GM12892 (cell line): Measurements from ENCODE around the gene NFYC.
"Not testable (repeated sequence)": the region's sequence is repeated elsewhere in the genome, so short reads cannot be mapped to it uniquely, and the experiment has no call there.

Source experiments
- DNase-seq: peaks from one replicate; pipeline ENCODE4 v3.0.0; 2011; ENCODE audit not compliant: insufficient read length
- FAIRE-seq: peaks from 2 replicates; lab custom pipeline; 2011; peaks lifted over from hg19 to GRCh38; lab: Jason Lieb, UNC
- POLR2A ChIP-seq: IDR thresholded peaks from 2 replicates; pipeline ENCODE4 v1.6.1; 2011; ENCODE audit warnings: low read depth, low read length, control low read depth
- POLR2AphosphoS5 ChIP-seq: IDR thresholded peaks from 2 replicates; pipeline ENCODE4 v1.6.1; 2011; ENCODE audit warnings: low read depth, low read length, control low read depth
- TAF1 ChIP-seq: IDR thresholded peaks from 2 replicates; pipeline ENCODE4 v1.6.1; 2011; ENCODE audit warnings: low read depth, mild to moderate bottlenecking, control low read depth, low read length, borderline replicate concordance

NFYC gene

DNA sequence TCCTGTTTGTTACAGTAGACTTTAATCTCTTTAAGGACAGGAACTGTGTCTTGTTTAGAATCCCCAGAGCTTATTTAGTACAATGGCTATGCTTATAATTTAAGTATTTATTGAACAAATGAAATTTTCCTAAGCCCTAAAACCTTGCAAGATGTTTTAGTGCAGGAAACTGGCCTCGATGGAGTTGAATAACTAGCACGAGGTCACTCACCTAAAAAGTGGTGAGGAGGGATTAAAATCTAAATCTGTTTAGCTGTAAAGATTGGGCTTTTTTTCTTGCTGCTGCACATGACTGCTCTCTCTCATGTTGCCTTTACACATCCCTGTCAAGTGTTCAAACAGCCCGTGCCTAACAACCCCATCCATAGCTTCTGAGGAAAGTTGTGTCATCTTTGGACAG is 10.2 kb downstream of the NFYC start:
- FAIRE-seq, result no peak
- TF ChIP-seq POLR2A (no peak), POLR2AphosphoS5 (no peak), TAF1 (no peak)
- no peak for DNase-seq

DNA sequence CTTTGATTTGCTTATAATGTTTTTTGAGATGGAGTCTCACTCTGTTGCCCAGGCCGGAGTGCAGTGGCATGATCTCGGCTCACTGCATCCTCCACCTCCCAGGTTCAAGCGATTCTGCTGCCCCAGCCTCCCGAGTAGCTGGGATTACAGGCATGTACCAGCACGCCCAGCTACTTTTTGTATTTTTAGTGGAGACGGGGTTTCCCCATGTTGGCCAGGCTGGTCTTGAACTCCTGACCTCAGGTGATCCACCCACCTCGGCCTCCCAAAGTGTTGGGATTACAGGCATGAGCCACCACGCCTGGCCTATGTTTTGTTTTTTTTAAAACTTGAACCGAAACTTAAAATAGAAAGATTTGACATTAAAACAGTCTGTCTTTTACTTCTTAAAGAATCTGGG is 11.3 kb downstream of the NFYC start:
- DNase-seq, FAIRE-seq: not testable (repeated sequence)

DNA sequence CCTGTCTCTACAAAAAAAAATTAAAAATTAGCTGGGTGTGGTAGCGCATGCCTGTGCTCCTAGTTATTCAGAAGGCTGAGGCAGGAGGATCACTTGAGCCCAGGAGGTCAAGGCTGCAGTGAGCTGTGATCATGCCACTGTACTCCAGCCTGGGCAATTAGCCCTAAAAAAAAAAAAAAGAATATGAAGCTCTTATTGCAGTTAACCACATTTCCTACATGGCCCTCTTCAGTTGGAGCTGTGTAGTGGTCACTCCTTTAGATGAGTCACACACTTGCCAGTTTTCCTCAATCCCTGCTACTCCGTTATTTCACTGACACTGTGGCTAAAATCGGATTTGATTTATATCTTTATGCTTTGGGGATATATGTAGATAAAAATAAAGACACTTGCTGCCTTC is 11.8 kb downstream of the NFYC start:
- no peak for DNase-seq
- no peak for TF ChIP-seq POLR2A
- no peak for TF ChIP-seq POLR2AphosphoS5
- TF ChIP-seq TAF1, result no peak
- FAIRE-seq, result no peak

GRCh38 chr1:40704817-40705733 is 13.6 kb downstream of the NFYC start:
- DNase-seq, result no peak
- no peak for TF ChIP-seq TAF1

DNA sequence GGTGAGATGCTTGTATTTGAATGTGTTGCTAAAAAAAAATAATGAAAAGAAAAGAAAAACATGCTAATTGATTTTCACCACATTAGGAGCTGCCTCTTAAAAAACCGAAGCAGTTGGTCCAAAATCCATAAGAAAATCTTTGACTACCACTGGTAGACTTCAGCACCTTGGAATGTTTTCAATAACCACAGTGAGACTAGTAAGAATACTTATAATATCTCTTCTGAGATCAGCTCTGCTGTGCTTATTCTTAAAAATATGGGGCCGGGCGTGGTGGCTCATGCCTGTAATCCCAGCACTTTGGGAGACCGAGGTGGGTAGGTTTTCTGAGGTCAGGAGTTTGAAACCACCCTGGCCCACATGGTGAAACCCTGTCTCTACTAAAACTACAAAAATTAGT is 15.1 kb downstream of the NFYC start:
- TF ChIP-seq TAF1 (no peak), POLR2A (no peak), POLR2AphosphoS5 (no peak)
- FAIRE-seq (no peak), DNase-seq (no peak)

More at GRCh38 chr1:40704817-40705733, 13.6 kb downstream of the NFYC start:
- peak; percentile 40 for FAIRE-seq

GRCh38 chr1:40708750-40709099 is 17.2 kb downstream of the NFYC start:
- no peak for FAIRE-seq
- no peak for TF ChIP-seq POLR2A
- TF ChIP-seq POLR2AphosphoS5, result no peak
- no peak for TF ChIP-seq TAF1
- DNase-seq, result peak; percentile 29

- peak; percentile 82 for TF ChIP-seq POLR2AphosphoS5
- peak; percentile 72 for TF ChIP-seq POLR2A
- no peak for TF ChIP-seq TAF1
- FAIRE-seq (peak; percentile 98), DNase-seq (peak; percentile 52)
These were observed 17.7 kb downstream of the NFYC start for GRCh38 chr1:40709100-40709801.

DNA sequence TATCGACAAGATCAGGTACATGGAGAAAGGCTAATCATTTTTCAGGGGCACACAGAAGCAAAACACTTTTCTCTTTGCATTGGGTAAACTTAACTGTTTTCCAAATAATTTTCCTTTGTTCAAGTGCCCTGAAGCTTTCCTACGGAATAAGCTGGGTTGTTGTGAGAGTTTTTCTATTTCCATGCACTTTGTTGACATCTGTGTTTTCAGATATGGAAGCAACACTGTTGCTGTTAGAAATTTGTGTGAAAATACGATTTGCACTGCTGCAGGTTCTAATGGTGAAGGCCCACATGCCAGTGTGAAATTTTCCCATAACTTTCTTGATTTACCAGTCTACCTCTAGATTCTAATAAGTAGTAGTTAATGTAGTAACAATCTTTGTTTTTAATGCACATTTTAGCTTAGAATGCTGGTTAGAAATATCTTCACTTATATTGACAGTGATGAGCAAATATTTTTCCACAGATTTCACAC is 18.3 kb downstream of the NFYC start:
- TF ChIP-seq POLR2A, result no peak
- no peak for FAIRE-seq
- DNase-seq, result no peak

DNA sequence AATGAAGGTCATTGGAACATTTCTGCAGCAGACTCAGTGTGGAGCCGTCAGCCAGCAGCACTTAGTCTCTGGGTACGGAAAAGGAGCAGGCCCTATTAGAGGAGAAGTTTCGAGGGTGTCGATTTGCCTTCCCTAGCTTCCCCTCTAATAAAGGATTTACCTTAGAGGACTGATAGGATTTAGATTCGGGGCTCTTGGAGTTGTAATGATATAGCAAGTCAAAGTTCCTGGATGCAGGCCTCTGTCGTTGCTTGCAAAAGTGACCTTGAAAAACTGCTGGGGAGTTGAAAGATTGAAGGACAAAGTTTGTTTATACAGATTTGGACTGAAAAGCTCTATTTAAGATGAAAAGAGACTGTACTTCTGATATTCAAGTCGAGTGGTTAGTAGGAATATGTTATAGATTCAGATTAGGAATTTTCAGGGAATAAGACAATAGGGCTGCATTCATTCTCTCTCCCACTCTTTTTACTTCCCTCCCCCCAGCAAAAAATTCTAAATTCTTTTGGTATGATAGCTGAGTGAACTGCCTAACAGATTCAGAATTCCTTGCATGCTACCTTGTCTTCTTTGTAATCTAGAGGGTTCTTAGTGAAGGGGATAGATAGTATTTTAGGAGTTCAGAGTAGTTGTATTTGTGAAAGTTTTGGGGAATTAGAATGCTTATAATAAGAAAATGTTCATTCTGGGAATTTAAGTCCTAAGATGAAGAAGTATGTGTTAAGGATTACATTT is 19.2 kb downstream of the NFYC start:
- TF ChIP-seq POLR2A, result no peak
- no peak for TF ChIP-seq POLR2AphosphoS5
- no peak for TF ChIP-seq TAF1
- no peak for FAIRE-seq
- no peak for DNase-seq

- no peak for DNase-seq
- peak; percentile 30 for FAIRE-seq
- TF ChIP-seq TAF1 (no peak), POLR2AphosphoS5 (no peak), POLR2A (no peak)
These were observed 20.2 kb downstream of the NFYC start for GRCh38 chr1:40711465-40712404.

DNA sequence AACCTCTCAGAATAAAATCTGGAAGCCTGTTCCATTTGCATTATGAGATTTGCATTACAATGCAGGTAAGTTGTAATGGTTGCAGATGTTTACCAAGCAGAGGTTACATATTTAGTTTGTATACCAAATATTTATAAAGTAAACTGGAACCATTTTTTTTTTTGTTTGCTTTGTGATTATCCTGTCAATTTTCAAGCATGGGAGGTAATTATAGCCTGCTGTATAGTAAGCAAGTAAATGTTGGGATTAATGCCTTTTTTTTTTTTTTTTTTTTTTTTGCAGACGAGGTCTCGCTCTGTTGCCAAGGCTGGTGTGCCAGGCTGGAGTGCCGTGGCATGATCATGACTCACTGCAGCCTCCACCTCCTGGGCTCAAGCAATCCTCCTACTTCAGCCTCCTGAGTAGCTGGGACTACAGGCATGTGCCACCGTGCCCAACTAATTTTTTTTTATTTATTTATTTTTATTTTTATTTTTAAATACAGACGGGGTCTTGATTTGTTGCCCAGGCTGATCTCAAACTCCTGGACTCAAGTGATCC is 21.0 kb downstream of the NFYC start:
- FAIRE-seq, result no peak

More for the DNA sequence above, 21.0 kb downstream of the NFYC start:
- DNase-seq, result no peak
- TF ChIP-seq POLR2A (no peak), POLR2AphosphoS5 (no peak), TAF1 (no peak)
